NCI-H2227 (cell line): ENCODE results near the gene SF3B3.
"Not testable (repeated sequence)": the region's sequence is repeated elsewhere in the genome, so short reads cannot be mapped to it uniquely, and the experiment has no call there.

Source experiments
- DNase-seq: peaks from one replicate; lab custom pipeline; 2025; ENCODE audit not compliant: unreplicated experiment; lab: John Stamatoyannopoulos, UW

The SF3B3 gene

GRCh38 chr16:70614208-70614951 lies 90.8 kb downstream of the SF3B3 start:
- no peak for DNase-seq

- DNase-seq: no peak
These were observed 92.3 kb downstream of the SF3B3 start for GRCh38 chr16:70615945-70616344.

- DNase-seq: not testable (repeated sequence)
These were observed 98.2 kb downstream of the SF3B3 start for GRCh38 chr16:70621864-70622263.
